WI38 (cell line): Measurements from ENCODE around the gene VPS39.

ENCODE experiments used
- H3K4me3 ChIP-seq: 2 replicates; pipeline ENCODE4 v1.5.1; 2011; ENCODE audit warnings: low read depth, mild to moderate bottlenecking, control low read depth, low read length
- TF ChIP-seq, protein P1 (sequence below): IDR thresholded peaks from 2 replicates; pipeline ENCODE4 v1.5.1; 2012; ENCODE audit warnings: low read depth, mild to moderate bottlenecking, control low read depth, low read length

Gene VPS39

DNA sequence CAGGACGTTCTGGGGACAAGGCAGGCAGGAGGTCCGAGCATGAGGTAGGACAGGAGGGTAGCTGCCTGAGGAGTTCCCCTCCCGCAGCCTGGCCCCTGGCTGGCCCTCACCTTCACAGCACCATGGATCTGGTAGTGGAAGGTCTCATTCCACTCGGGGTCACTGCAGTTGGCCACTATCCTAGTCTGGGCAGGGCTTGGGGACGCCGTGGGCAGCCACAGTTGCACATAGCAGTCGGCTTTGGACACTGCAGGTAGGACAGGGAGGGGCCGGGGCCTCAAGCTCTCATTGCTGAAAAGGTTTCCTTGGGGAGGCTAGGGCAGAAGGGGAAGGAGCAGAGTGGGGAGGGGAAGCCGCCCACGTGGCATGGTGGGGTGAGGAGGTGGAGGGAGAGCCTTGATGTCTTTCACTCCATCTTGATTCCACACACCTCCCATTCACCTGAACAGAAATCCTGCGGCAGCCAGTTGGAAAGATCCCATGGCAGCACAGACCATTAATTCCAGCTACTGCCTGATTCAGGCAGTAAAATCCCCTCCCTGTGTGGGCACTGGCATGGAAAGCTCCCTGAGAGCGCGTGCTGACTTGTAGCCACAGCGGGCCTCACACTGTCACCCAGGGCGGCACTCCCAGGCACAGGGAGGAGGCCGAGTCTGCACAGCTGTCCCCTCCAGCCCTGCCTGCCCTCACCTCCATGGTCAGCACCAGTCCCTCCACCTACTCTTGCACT, 53.7 kb downstream of the VPS39 start:
- TF ChIP-seq, protein P1, sequence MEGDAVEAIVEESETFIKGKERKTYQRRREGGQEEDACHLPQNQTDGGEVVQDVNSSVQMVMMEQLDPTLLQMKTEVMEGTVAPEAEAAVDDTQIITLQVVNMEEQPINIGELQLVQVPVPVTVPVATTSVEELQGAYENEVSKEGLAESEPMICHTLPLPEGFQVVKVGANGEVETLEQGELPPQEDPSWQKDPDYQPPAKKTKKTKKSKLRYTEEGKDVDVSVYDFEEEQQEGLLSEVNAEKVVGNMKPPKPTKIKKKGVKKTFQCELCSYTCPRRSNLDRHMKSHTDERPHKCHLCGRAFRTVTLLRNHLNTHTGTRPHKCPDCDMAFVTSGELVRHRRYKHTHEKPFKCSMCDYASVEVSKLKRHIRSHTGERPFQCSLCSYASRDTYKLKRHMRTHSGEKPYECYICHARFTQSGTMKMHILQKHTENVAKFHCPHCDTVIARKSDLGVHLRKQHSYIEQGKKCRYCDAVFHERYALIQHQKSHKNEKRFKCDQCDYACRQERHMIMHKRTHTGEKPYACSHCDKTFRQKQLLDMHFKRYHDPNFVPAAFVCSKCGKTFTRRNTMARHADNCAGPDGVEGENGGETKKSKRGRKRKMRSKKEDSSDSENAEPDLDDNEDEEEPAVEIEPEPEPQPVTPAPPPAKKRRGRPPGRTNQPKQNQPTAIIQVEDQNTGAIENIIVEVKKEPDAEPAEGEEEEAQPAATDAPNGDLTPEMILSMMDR, result no peak
- no peak overlapping the region for H3K4me3 ChIP-seq

DNA sequence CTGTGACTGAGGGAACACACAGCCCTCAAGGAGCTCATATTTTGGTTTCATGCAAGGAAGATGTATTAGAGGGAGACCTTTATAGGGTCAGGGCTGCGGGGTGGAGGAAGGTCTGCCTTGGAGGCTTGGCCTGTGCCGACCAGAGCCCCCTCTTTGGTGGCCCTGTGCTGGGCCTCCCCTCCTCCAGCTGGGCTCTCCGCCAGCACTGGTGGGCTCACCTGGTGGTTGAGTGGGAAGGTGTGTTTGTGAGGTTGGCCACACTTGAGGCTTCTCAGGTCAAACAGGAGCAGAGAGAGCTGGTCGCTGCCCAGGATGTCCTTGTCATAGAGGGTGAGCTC, 54.3 kb downstream of the VPS39 start:
- TF ChIP-seq, protein P1, result no peak
- no peak overlapping the region for H3K4me3 ChIP-seq

DNA sequence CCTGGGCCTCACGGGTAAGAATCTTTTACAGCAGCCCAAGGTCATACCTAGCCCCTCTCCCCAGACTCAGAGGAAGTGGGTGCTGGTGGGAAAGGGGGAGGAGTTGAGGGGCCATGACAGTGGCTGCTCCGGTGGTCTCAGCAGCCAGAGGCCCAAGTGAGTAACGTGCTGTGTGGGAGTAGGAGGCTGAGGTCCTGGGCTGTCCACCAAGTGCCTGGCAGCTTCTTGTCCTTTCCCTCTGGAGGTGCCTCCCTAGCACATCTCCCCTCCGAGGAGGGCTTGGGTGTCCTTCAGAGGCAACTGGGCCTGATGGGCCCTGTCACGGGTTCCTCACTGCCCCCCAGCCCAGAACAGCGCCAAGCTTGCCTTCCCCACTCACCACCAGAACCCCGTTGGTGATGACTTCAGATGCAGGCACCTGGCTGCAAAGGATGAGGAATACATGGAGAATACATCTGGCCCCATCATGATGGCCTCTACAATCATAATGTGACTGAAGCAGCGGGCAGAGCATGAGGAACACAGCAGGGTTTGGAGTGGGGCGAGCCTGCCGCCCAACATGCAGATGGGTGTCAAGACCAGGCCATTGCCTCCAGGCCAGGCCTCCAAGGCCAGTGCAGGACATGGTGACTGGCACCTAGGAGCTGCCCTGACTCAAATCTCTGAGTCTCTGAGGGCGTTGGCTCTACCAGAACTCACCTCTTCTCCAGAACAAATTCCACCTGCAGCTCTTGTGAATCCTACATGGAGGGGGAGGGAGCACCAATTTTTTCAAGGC, 55.0 kb downstream of the VPS39 start:
- no peak overlapping the region for H3K4me3 ChIP-seq
- TF ChIP-seq, protein P1, result no peak

DNA sequence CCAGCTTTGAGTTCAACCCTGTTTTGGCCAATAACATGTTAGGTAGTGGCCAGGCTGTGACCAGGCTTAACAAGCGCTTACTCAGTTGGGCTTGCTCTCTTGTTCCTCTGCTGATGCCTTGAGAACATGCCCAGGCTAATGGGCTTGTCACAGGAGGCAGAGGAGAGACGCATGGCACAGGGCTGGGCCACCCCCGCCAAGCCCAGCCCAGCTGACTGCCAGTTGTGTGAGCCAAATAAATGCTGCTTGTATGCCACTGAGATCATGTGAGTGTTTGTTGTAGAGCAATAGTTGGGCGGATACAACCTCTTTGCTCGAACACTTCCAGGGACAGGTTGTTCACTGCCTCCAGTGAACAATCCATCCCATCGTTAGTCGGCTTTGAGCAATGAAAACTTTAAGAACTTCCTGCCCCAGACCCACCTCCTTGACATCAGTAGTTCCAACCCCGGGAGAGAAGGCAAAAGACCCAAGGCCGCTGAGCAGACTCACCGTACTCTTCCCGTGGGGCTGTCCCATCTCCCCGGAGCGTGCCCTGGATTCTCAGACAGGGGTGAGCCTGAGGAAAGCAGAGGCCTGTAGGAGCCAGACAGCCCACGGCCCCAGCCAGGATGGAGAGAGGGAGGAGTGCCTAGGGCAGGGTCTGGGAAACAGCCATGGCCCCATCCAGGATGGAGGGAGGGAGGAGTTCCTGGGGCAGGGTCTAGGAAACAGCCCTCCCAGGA, 55.7 kb downstream of the VPS39 start:
- TF ChIP-seq, protein P1, result no peak
- no peak overlapping the region for H3K4me3 ChIP-seq

DNA sequence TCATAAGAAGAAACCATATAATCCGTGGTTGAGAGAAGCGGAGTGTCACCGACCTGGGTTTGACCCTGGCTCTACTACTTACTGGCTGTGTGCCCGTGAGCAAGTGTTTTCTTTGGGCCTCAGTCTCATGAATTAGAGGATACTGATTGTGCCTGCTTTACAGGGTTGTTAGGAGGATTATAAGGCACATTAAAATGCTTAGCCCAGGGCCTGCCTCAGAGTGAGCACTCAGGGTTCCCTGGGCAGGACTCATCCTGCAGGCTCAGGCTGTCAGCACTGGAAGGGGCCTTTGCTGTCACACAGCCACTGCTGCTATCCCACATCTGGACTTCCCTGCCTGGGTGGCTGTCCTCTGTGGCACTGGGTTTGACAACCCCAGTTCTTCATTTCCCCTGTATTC, 56.4 kb downstream of the VPS39 start:
- TF ChIP-seq, protein P1, result no peak
- no peak overlapping the region for H3K4me3 ChIP-seq

DNA sequence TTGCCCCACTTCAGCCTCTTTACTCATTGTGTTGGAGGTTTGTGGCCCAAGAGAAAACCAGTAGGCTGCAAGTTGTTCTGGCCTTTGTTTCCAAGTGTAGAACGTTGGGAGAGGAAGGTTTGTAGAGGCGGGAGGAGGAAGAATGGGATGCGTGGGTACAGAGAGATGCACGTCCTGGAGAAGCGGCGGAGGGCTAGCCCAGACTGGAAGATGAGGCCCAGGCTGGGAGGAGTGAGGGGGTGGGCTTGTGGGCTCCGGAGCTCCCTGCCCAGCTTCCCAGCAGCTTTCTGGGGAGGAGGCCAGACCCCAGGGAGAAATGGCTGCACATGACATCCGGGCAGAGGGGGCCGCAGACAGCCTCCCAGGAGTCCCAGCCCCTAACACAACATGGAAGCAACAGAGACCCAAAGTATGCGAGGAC, 57.0 kb downstream of the VPS39 start:
- no peak overlapping the region for H3K4me3 ChIP-seq
- TF ChIP-seq, protein P1, result no peak
